GM12801 (cell line): ENCODE measurements around the gene KDM4C.

Experiments
- CTCF ChIP-seq: IDR thresholded peaks from one replicate; pipeline ENCODE4 v1.5.1; 2011; ENCODE audit warnings: control low read depth; ENCODE audit not compliant: insufficient read length; ENCODE audit errors: extremely low read depth

Gene KDM4C

GRCh38 chr9:6793203-6793602 lies 35.4 kb downstream of the KDM4C start:
- TF ChIP-seq CTCF, result no peak

- TF ChIP-seq CTCF, result no peak
Observed at GRCh38 chr9:6794936-6795335, 37.2 kb downstream of the KDM4C start.

GRCh38 chr9:6802926-6803325 lies 45.2 kb downstream of the KDM4C start:
- no peak for TF ChIP-seq CTCF

GRCh38 chr9:6805532-6805931 lies 47.8 kb downstream of the KDM4C start:
- no peak for TF ChIP-seq CTCF

- TF ChIP-seq CTCF, result no peak
Observed at GRCh38 chr9:6811436-6811835, 53.7 kb downstream of the KDM4C start.

- TF ChIP-seq CTCF, result no peak
Observed at GRCh38 chr9:6816581-6816980, 58.8 kb downstream of the KDM4C start.

- no peak for TF ChIP-seq CTCF
Observed at GRCh38 chr9:6818292-6818922, 60.6 kb downstream of the KDM4C start.
